Kidney capillary endothelial cell (primary cell): ENCODE data around the gene SHLD1.

Experiments
- DNase-seq: peaks from one replicate; pipeline ENCODE4 v3.0.0-alpha.2; 2018; ENCODE audit warnings: low spot score

Gene SHLD1

DNA sequence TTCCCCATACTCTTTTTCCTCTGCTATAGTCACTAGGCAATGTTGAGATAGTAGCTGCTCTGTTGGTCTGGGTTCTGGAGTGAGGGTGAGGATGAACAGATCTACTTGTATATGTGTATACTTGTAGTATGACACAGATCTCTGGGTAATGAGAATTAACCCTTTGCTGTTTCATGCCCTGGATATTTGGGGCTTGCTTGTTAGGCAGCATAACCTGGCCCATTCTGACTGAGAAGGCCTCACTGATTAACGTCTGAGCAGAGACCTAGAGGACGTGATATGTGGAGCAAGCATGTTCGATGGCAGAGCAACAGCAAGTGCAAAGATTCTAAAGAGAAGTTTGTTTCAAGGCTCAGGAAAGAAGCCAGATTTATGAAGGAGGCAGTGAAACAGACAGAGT is 105.7 kb downstream of the SHLD1 start:
- DNase-seq = no peak

- no peak for DNase-seq
Measured at GRCh38 chr20:5859608-5860007, 109.4 kb downstream of the SHLD1 start.

GRCh38 chr20:5862703-5863039 is 112.5 kb downstream of the SHLD1 start:
- DNase-seq = no peak

DNA sequence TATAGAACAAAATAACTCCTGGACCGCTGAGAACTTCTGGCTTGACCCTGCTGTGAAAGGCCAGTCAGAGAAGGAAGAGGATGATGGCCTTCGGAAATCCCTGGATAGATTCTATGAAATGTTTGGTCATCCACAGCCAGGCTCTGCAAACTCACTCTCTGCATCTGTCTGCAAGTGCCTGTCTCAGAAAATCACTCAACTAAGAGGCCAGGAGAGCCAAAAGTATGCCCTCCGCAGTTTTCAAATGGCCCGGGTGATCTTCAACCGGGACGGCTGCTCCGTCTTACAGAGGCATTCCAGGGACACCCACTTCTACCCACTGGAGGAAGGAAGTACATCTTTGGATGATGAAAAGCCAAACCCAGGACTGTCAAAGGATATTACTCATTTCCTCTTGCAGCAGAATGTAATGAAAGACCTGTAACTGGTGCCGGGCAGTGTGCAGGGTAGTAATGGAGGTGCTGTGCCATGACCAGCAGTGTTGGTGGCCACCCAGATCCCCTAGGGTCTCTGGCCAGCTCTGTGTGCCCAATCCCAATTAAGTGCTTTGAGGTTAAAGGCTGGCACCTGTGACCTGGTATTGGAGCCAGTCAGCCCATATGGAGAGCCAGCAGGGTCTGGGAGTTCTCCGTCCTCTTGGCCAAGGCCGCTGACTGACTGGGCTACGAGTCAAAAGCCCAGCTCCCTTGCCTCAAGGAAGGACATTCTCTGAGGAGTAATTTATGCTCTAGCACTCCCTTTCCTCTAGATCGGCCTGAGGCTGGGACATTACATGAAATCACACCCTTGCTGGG is 113.0 kb downstream of the SHLD1 start:
- peak; percentile 94 for DNase-seq

- DNase-seq = no peak
Measured at GRCh38 chr20:5864428-5864827, 114.2 kb downstream of the SHLD1 start.

- peak; percentile 36 for DNase-seq
Measured at GRCh38 chr20:5864873-5865587, 114.8 kb downstream of the SHLD1 start.

DNA sequence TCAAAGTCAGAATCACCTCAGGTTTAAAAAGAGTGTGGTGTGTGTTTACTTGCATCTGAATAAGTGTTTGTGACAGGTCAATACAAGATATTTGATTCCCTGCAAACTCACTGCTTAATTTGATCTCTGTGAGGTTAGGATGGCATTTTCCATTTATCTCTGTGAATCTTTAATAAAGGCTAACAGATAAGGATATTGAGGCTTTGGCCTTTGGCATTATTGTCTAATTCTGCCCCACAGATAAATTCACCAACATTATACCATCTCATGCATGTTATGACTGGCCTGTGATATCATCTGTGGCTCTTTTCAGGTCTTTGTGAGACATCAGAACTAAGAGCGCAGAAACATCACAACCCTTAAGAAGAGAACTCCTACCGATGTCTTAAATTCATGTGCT is 115.4 kb downstream of the SHLD1 start:
- no peak for DNase-seq

GRCh38 chr20:5870568-5870981 is 120.4 kb downstream of the SHLD1 start:
- DNase-seq = no peak

- DNase-seq = no peak
Measured at GRCh38 chr20:5871459-5872410, 121.5 kb downstream of the SHLD1 start.

GRCh38 chr20:5877128-5877527 is 126.9 kb downstream of the SHLD1 start:
- no peak for DNase-seq

GRCh38 chr20:5880326-5880725 is 130.1 kb downstream of the SHLD1 start:
- no peak for DNase-seq

GRCh38 chr20:5881703-5882102 is 131.5 kb downstream of the SHLD1 start:
- no peak for DNase-seq

GRCh38 chr20:5882166-5882565 is 132.0 kb downstream of the SHLD1 start:
- DNase-seq = no peak

DNA sequence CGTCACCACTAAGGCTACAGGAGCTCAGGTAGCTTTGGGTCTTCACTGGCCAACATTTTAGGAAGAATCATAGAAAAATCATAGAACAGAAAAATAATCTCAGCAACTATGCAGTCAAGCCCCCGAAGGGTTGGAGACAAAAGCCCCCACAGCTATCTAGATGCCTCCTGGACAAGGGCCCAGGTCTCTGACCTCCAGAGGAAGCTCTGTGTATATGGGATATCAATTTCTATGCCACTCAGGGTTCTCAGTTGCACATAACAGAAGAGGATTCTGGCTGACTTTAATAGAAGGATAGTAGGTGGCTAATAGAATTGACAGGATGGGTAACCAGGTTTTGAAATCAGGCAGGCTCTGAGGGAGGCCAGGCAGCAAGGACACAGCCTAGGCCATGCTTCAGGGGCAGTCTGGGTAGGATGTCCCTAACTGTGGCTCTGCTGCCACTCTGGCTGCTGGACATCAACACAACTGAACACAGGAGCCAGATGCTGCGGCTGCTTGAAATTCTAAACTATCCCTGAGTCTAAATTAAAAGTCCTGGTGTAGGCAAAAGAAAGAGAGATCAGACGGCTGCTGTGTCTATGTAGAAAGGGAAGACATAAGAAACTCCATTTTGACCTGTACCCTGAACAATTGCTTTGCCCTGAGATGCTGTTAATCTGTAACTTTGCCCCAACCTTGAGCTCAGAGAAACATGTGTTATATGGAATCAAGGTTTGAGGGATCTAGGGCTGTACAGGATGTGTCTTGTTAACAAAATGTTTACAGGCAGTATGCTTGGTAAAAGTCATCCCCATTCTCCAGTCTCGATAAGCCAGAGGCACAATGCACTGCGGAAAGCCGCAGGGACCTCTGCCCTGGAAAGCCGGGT is 134.5 kb downstream of the SHLD1 start:
- no peak for DNase-seq

DNA sequence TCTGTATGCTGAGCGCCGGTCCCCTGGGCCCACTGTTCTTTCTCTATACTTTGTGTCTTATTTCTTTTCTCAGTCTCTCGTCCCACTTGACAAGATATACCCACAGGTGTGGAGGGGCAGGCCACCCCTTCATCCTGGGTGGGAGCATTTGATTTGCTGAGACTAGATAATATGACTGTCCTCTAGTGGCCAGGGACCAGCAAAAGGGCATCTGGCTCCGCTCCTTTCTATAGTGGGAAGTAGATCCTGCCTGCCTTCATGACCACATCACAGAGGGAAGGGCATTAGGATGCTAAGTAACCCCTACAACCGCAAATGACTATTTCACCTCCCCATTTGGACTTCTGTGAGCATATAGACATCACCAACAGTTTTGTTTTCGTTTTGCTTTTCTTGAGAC is 135.7 kb downstream of the SHLD1 start:
- no peak for DNase-seq

- DNase-seq = no peak
Measured at GRCh38 chr20:5886788-5887187, 136.6 kb downstream of the SHLD1 start.

DNA sequence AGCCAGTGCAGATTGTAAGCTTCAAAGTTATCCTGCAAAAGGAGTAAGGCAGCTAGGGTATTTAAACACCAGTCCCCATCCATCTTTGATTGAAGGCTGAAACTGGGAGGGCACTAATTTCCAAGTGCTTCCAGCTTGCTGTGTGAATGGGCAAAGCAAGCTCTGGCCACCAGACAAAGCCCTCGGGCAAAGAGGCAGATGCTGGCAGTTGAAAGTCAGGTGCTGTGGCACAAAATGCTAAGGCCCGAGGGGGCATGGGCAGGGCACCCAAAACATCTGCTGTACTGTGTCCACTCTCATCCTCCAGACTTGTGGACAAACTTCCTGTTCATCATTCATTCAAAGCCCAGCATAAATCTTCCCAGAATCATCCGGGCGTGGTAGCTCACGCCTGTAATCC is 137.2 kb downstream of the SHLD1 start:
- no peak for DNase-seq

- no peak for DNase-seq
Measured at GRCh38 chr20:5888041-5888440, 137.8 kb downstream of the SHLD1 start.

- DNase-seq = no peak
Measured at GRCh38 chr20:5890773-5891441, 140.7 kb downstream of the SHLD1 start.

GRCh38 chr20:5893052-5893451 is 142.9 kb downstream of the SHLD1 start:
- DNase-seq = no peak

DNA sequence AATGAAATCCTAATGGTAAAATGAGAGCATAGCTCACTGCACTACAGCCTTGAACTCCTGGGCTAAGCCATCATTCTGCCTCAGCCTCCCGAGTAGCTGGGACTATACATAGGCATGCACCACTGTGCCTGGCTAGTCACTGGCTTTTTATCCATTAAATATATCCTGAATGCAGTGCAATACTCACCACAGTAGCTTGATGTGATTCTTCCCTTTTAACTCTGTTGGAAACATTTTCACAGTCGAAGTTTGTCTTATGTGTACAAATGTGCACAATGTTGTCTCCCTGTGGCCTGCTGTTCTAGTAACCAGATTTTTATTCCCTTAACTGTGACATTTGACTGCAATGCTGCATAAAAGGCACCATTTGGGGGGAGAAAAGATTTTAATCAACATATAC is 143.4 kb downstream of the SHLD1 start:
- no peak for DNase-seq
